T-cell (primary cell): ENCODE results near the gene NOSIP. TPM values are rescaled to one million over a fixed set of nuclear protein-coding genes. Genes with fewer than 3 reads are reported as not detected.

ENCODE experiments used
- ATAC-seq, 4 experiments: fragments of 200-7000 bp in 3 of 4; fragments of 150-1000 bp in 1 of 4; cut with Tn5 transposase; replicated peaks in 1 of 4; 1 replicate in 3 of 4; 2 replicates in 1 of 4; pipeline ENCODE4 v1.10.0; 2021; ENCODE audit warnings: moderate library complexity in 3 of 4, mild to moderate bottlenecking in 2 of 4, moderate number of reproducible peaks in 1 of 4
- CTCF ChIA-PET, 2 donors: fragments of 300-600 bp; sonication (Branson Sonifier 250); formaldehyde crosslinking; loops; one replicate each; lab custom pipeline; 2022; ENCODE audit warnings: antibody characterized with exemption in 2 of 2; lab: Charles Lee
- POLR2A ChIA-PET, 2 donors: fragments of 300-600 bp; sonication (Branson Sonifier 250); formaldehyde crosslinking; loops; one replicate each; lab custom pipeline; 2022; ENCODE audit warnings: antibody characterized with exemption in 2 of 2; lab: Charles Lee
- DNase-seq, 35 experiments: peaks; one replicate each; pipeline versions ENCODE4 v3.0.0 to v3.0.0-alpha.2; 2013 to 2023
- H3K27ac ChIP-seq: one replicate; pipeline ENCODE4 v1.5.1; 2013; ENCODE audit warnings: low read length
- H3K27me3 ChIP-seq, 2 experiments: replicated peaks in 1 of 2; 1 replicate in 1 of 2; 2 replicates in 1 of 2; pipeline versions ENCODE4 v1.6.1 to v1.7.0; 2013; ENCODE audit warnings: low read length in 1 of 2, mixed read lengths in 1 of 2; ENCODE audit not compliant: control insufficient read depth in 2 of 2, insufficient read depth in 2 of 2; ENCODE audit errors: extremely low read depth in 1 of 2
- H3K36me3 ChIP-seq, 2 donors: 1 replicate in 1 of 2; 2 replicates in 1 of 2; pipeline versions ENCODE4 v1.6.1 to v1.7.0; 2013; ENCODE audit warnings: low read length in 1 of 2; ENCODE audit not compliant: control insufficient read depth in 2 of 2, insufficient read depth in 1 of 2; ENCODE audit errors: extremely low read depth in 1 of 2
- H3K4me1 ChIP-seq, 2 experiments: 1 replicate in 1 of 2; 2 replicates in 1 of 2; pipeline versions ENCODE4 v1.6.1 to v1.7.0; 2013; ENCODE audit warnings: low read length in 2 of 2, mixed read lengths in 1 of 2; ENCODE audit not compliant: insufficient read depth in 2 of 2, control insufficient read depth in 1 of 2; ENCODE audit errors: extremely low read depth in 1 of 2
- H3K4me3 ChIP-seq, 2 donors: 1 replicate in 1 of 2; 2 replicates in 1 of 2; pipeline versions ENCODE4 v1.5.1 to v1.7.0; 2013; ENCODE audit warnings: mild to moderate bottlenecking in 2 of 2, low read length in 1 of 2, moderate library complexity in 1 of 2; ENCODE audit not compliant: control insufficient read depth in 1 of 2; ENCODE audit errors: extremely low read depth in 1 of 2
- H3K9me3 ChIP-seq: 2 replicates; pipeline ENCODE4 v1.7.0; 2013
- H3K27ac Mint-ChIP-seq, 2 donors: one replicate each; pipeline ENCODE4 v1.8.0; 2020 to 2021; ENCODE audit warnings: mild to moderate bottlenecking in 2 of 2, mixed read lengths in 2 of 2
- H3K27me3 Mint-ChIP-seq, 2 donors: one replicate each; pipeline ENCODE4 v1.8.0; 2021 to 2022; ENCODE audit warnings: mixed read lengths in 2 of 2
- H3K36me3 Mint-ChIP-seq: one replicate; pipeline ENCODE4 v1.8.0; 2021; ENCODE audit warnings: mixed read lengths
- H3K4me1 Mint-ChIP-seq, 3 donors: one replicate each; pipeline ENCODE4 v1.8.0; 2020 to 2022; ENCODE audit warnings: mixed read lengths in 3 of 3, mild to moderate bottlenecking in 1 of 3
- H3K4me3 Mint-ChIP-seq, 3 donors: one replicate each; pipeline ENCODE4 v1.8.0; 2020 to 2022; ENCODE audit warnings: mild to moderate bottlenecking in 3 of 3, mixed read lengths in 3 of 3, moderate library complexity in 3 of 3
- H3K9me3 Mint-ChIP-seq, 3 donors: one replicate each; pipeline ENCODE4 v1.8.0; 2020 to 2022; ENCODE audit warnings: mixed read lengths in 3 of 3
- WGBS: methylation state at CpG from one replicate; pipeline ENCODE4 v1.1.5; 2013; ENCODE audit warnings: missing lambda C conversion rate; ENCODE audit not compliant: insufficient coverage; 5-methylcytosine and 5-hydroxymethylcytosine counted together
- total RNA-seq, 35 experiments: library from RNA in 6 of 35; stranded (reverse) in 6 of 35; fragments of 120-200 nt in 1 of 35; gene quantifications; one replicate each; pipeline versions ENCODE4 v1.2.1 to v1.2.4 and lab custom pipeline; 2013 to 2026

The NOSIP gene
- total RNA-seq, 5 donors from 2014 or later (not counting 1 experiment from before 2014, with no cell fraction given): 152 to 297 (median 176) TPM

DNA sequence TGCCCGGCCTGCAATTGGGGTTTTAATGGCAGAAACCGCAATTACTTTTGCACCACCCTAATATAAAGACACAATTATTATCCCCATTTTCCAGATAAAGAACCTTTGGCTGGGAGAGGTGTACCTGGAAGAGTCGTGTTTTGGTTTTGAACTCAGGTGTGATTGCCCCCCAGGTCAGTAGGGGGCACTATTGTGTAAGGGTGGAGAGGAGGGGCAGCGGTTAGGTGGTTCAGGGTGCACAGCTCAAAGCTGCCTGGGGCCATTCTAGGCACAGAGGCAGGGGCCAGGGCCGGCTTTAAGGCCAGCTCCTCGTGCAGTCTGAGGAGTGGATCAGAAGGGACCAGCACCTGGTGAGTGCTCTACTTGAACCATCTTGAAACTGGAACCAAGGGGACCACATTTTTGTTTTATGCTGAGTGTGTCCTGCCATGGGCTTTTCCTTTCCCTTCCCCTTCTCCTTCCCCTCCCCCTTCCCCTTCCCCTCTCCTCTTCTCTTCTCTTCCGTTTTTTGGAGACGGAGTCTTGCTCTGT lies 73.7 kb downstream of the NOSIP start:
- peak overlapping the region; percentile 17 to 77 for H3K27ac Mint-ChIP-seq
- Histone ChIP-seq H3K4me1 (peaks cover 12 to 43% of the 10 kb centered on the region in 2 experiments), H3K27ac (no peak overlapping the region), H3K27me3 (no peaks in the 10 kb centered on the region), H3K9me3 (no peaks in the 10 kb centered on the region), H3K4me3 (no peak overlapping the region), H3K36me3 (no peaks in the 10 kb centered on the region)
- H3K4me3 Mint-ChIP-seq: no peak overlapping the region
- DNase-seq: peak; percentile 55 to 88 (median 72)
- 28% methylated on average over 6 of the region's 8 CpGs for WGBS
- ChIA-PET CTCF (interaction anchor here (0.6 to 4.6 kb wide), 20 partner anchors 9 to 172 kb away, joined by 3 to 32 read pairs (median 4); partner anchors contain the start of gene RRAS (in 1 of the 2)), POLR2A (no interaction called here)
- no peaks in the 10 kb centered on the region for H3K27me3 Mint-ChIP-seq
- H3K4me1 Mint-ChIP-seq: peaks cover 29 to 45% (median 35%) of the 10 kb centered on the region in 3 donors
- H3K36me3 Mint-ChIP-seq: no peaks in the 10 kb centered on the region
- no peaks in the 10 kb centered on the region for H3K9me3 Mint-ChIP-seq
- peak; percentile 72 to 80 (median 78) for ATAC-seq

Other genes starting within 250 kb of the NOSIP start
- 100 to 1,000 TPM; 365 to 435 (median 369) TPM for gene CD37, start 245.2 kb downstream of the NOSIP start, total RNA-seq
- under 1 TPM in 3 of 5 donors, not detected in 2; 0.20 to 0.43 (median 0.28) TPM for gene TEAD2, start 218.1 kb downstream of the NOSIP start, total RNA-seq
- not detected for gene DKKL1, start 216.7 kb downstream of the NOSIP start, total RNA-seq
- gene KASH5, start 192.3 kb downstream of the NOSIP start, total RNA-seq: under 1 TPM in 2 of 5 donors, not detected in 3; 0.25 to 0.26 TPM
- gene PTH2, start 157.1 kb downstream of the NOSIP start, total RNA-seq: not detected
- gene GFY, start 155.2 kb downstream of the NOSIP start, total RNA-seq: under 1 TPM in 1 of 5 donors, not detected in 4; 0.16 TPM
- gene SLC17A7, start 139.0 kb downstream of the NOSIP start, total RNA-seq: under 1 TPM in 2 of 5 donors, not detected in 3; 0.09 to 0.20 TPM
- gene PIH1D1, start 128.7 kb downstream of the NOSIP start, total RNA-seq: 100 to 1,000 TPM; 122 to 196 (median 163) TPM
- 10 to 100 TPM; 32.8 to 57.2 (median 46.3) TPM for gene ALDH16A1, start 127.3 kb downstream of the NOSIP start, total RNA-seq
- 100 to 1,000 TPM; 238 to 356 (median 260) TPM for gene FLT3LG, start 106.3 kb downstream of the NOSIP start, total RNA-seq
- gene RPL13A, start 92.9 kb downstream of the NOSIP start, total RNA-seq: 1,000 to 10,000 TPM; 5,307 to 6,396 (median 5,878) TPM
- gene RPS11, start 84.1 kb downstream of the NOSIP start, total RNA-seq: 1,000 to 10,000 TPM; 2,401 to 3,215 (median 2,914) TPM
- gene FCGRT, start 67.9 kb downstream of the NOSIP start, total RNA-seq: 10 to 100 TPM; 20.3 to 41.5 (median 26.4) TPM
- 1 to 10 TPM; 1.2 to 5.7 (median 1.3) TPM for gene RCN3, start 52.6 kb downstream of the NOSIP start, total RNA-seq
- 1 to 10 TPM in 3 of 5 donors, under 1 TPM in 2; 0.37 to 1.7 (median 1.2) TPM for gene PRRG2, start 760 bp upstream of the NOSIP start, total RNA-seq
- gene PRR12, start 10.6 kb upstream of the NOSIP start, total RNA-seq: 10 to 100 TPM; 50.8 to 81.7 (median 78.8) TPM
- 10 to 100 TPM in 3 of 5 donors, 1 to 10 TPM in 2; 8.5 to 15.4 (median 13.0) TPM for gene RRAS, start 59.6 kb upstream of the NOSIP start, total RNA-seq
- gene SCAF1, start 61.7 kb upstream of the NOSIP start, total RNA-seq: 10 to 100 TPM; 40.0 to 81.9 (median 75.4) TPM
- gene IRF3, start 85.3 kb upstream of the NOSIP start, total RNA-seq: 100 to 1,000 TPM; 191 to 376 (median 350) TPM
- gene BCL2L12, start 85.4 kb upstream of the NOSIP start, total RNA-seq: 10 to 100 TPM; 15.6 to 26.6 (median 24.1) TPM
- 100 to 1,000 TPM in 3 of 5 donors, 10 to 100 TPM in 2; 72.0 to 116 (median 107) TPM for gene PRMT1, start 96.7 kb upstream of the NOSIP start, total RNA-seq
- gene ADM5, start 109.0 kb upstream of the NOSIP start, total RNA-seq: 1 to 10 TPM; 3.5 to 6.4 (median 5.6) TPM
- gene CPT1C, start 110.6 kb upstream of the NOSIP start, total RNA-seq: 1 to 10 TPM in 4 of 5 donors, not detected in 1; 1.4 to 2.2 (median 1.5) TPM
- gene TSKS, start 182.8 kb upstream of the NOSIP start, total RNA-seq: 1 to 10 TPM in 3 of 5 donors, under 1 TPM in 2; 0.23 to 4.1 (median 2.1) TPM
- 10 to 100 TPM; 49.6 to 64.8 (median 62.2) TPM for gene AP2A1, start 186.4 kb upstream of the NOSIP start, total RNA-seq
- 10 to 100 TPM; 12.8 to 31.2 (median 23.7) TPM for gene FUZ, start 232.7 kb upstream of the NOSIP start, total RNA-seq
- gene MED25, start 237.7 kb upstream of the NOSIP start, total RNA-seq: 10 to 100 TPM; 46.0 to 64.1 (median 57.6) TPM